MM.1S (cell line): ENCODE measurements around the gene JMJD6.

Source experiments
- CTCF ChIP-seq: fragments of 300-600 bp; sonication (generic); IDR thresholded peaks from 2 replicates; pipeline ENCODE4 v1.5.1; 2016; ENCODE audit warnings: antibody characterized with exemption, low read length, mixed read lengths
- EZH2 ChIP-seq: fragments of 300-600 bp; sonication (generic); optimal IDR thresholded peaks from 2 replicates; pipeline ENCODE3; 2017; ENCODE audit warnings: low read depth, mild to moderate bottlenecking, antibody characterized with exemption, low read length, mixed read lengths

DNA sequence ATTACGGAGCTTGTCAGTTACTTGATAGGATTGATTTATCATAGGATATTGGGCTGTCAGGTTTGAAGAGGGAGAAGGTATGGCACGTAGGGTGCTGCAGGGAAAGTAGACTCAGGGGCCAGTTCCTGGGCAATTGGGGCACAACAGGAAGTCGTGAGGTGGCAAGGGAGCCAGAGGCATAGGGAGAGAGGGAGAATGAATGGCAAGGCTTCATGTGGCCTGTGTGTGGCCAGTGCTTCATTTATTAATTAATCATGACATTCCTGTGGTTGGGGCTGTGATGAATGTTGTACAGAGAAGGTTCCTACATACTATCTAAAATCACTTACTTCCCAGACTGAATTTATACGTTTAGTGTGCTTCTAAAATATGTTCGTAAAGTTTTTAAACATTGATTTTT is 30.9 kb upstream of the JMJD6 start:
- TF ChIP-seq CTCF (no peak), EZH2 (no peak)
